HUES64 (cell line): ENCODE measurements around the gene FCMR.
A peak's percentile ranks its signal among the peaks of the same experiment; 100 is the strongest.

ENCODE experiments used
- H3K27ac ChIP-seq: 2 replicates; pipeline ENCODE4 v1.7.0; 2013; ENCODE audit warnings: low read depth, low read length, inconsistent platforms
- H3K27me3 ChIP-seq: 2 replicates; pipeline ENCODE4 v1.6.1; 2013; ENCODE audit warnings: mild to moderate bottlenecking, low read length; ENCODE audit not compliant: insufficient read depth
- H3K36me3 ChIP-seq: 2 replicates; pipeline ENCODE4 v1.6.1; 2013; ENCODE audit warnings: mild to moderate bottlenecking, low read length; ENCODE audit not compliant: insufficient read depth
- H3K4me1 ChIP-seq: 2 replicates; pipeline ENCODE4 v1.6.1; 2013; ENCODE audit warnings: mild to moderate bottlenecking, low read length, moderate library complexity; ENCODE audit not compliant: insufficient read depth
- H3K4me3 ChIP-seq: 2 replicates; pipeline ENCODE4 v1.5.1; 2013; ENCODE audit warnings: mild to moderate bottlenecking, low read length, moderate library complexity
- H3K9ac ChIP-seq: 2 replicates; pipeline ENCODE4 v1.6.1; 2013; ENCODE audit warnings: mild to moderate bottlenecking, low read depth, low read length
- H3K9me3 ChIP-seq: 2 replicates; pipeline ENCODE4 v1.6.1; 2013; ENCODE audit warnings: low read depth, low read length; ENCODE audit not compliant: insufficient read depth
- WGBS: fragments of 150-250, 120-280 bp; methylation state at CpG from one replicate; pipeline ENCODE4 v1.1.7; 2013; ENCODE audit warnings: missing lambda C conversion rate; 5-methylcytosine and 5-hydroxymethylcytosine counted together

Gene FCMR

DNA sequence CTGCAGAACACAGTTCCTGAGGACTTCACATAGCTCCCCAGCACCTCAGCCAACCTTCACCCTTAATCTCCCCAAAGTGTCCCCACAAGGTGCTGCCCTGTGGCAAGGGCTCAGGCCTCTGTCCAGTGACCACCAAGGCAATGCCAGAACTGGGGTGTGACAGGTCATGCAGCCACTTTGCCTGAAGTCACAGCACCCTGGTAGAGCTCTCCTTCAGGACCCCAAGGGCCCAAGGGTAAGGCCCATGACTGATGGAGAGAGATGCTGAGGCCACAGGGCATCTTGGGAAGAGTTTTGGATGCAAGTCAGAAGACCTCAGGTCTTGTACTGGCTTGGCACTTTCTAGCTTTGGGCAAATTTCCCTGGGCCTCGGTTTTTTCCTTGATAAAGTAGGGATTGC, 783 bp upstream of the FCMR start:
- Histone ChIP-seq H3K27ac (no peak overlapping the region), H3K4me3 (no peak overlapping the region), H3K27me3 (no peaks in the 10 kb centered on the region), H3K4me1 (no peaks in the 10 kb centered on the region), H3K36me3 (no peaks in the 10 kb centered on the region), H3K9me3 (no peaks in the 10 kb centered on the region), H3K9ac (no peak overlapping the region)
- WGBS, result 88% methylated on average over 1 of the region's 1 CpG

GRCh38 chr1:206918076-206918475, 3.7 kb downstream of the FCMR start:
- Histone ChIP-seq H3K9ac (no peak overlapping the region), H3K27me3 (no peaks in the 10 kb centered on the region; the same call in 1 of the 2 replicates), H3K4me1 (no peaks in the 10 kb centered on the region), H3K9me3 (no peaks in the 10 kb centered on the region), H3K27ac (no peak overlapping the region), H3K4me3 (no peak overlapping the region), H3K36me3 (no peaks in the 10 kb centered on the region)
- WGBS, result 89% methylated on average over 3 of the region's 3 CpGs

- 79% methylated on average over 8 of the region's 8 CpGs for WGBS
- Histone ChIP-seq H3K27ac (no peak overlapping the region), H3K4me1 (no peaks in the 10 kb centered on the region)
Observed at GRCh38 chr1:206916000-206916709, 5.6 kb downstream of the FCMR start.

DNA sequence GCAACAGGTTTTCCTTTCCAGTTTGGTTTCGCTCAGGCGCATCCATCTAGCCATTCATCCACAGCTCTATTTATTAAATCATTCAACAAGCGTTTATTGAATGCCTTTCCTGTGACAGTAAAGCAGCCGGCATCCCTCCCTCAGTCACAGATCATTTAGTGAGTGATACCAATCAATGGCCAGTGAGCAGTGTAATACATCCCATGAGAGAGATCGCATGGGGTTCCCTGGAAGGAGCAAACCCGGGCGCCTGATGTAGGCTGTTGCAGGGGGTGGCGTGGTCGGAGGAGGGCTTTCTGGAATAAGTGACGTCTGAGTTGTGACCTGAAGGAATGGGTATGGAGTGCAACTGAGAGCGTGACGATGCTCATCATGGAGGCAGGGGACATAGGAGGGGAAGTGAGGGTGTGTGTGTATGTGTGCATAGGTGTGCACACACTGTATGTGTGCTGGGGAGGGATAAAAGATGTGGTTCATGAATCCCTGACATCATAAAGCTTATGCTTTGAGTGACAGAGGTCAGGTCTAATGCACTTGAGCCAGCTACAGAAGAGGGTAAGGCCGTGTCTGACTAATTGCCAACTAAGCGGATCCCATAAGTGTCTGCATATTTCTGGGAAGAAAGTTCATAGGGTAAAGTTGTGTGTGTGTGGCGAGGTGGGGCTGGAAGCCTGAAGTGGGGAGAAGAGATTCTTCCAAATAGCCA, 6.6 kb downstream of the FCMR start:
- no peaks in the 10 kb centered on the region for H3K36me3 ChIP-seq
- WGBS, result 91% methylated on average over 15 of the region's 15 CpGs
- peaks cover 11% of the 10 kb centered on the region for H3K27me3 ChIP-seq
- H3K27ac ChIP-seq, result no peak overlapping the region
- H3K4me1 ChIP-seq, result no peaks in the 10 kb centered on the region
- H3K9ac ChIP-seq, result no peak overlapping the region
- H3K4me3 ChIP-seq, result no peak overlapping the region
- no peaks in the 10 kb centered on the region for H3K9me3 ChIP-seq

More at GRCh38 chr1:206916000-206916709, 5.6 kb downstream of the FCMR start:
- Histone ChIP-seq H3K9ac (no peak overlapping the region), H3K4me3 (no peak overlapping the region), H3K27me3 (peaks cover 3% of the 10 kb centered on the region; the same call in 1 of the 2 replicates), H3K36me3 (no peaks in the 10 kb centered on the region), H3K9me3 (no peaks in the 10 kb centered on the region)

DNA sequence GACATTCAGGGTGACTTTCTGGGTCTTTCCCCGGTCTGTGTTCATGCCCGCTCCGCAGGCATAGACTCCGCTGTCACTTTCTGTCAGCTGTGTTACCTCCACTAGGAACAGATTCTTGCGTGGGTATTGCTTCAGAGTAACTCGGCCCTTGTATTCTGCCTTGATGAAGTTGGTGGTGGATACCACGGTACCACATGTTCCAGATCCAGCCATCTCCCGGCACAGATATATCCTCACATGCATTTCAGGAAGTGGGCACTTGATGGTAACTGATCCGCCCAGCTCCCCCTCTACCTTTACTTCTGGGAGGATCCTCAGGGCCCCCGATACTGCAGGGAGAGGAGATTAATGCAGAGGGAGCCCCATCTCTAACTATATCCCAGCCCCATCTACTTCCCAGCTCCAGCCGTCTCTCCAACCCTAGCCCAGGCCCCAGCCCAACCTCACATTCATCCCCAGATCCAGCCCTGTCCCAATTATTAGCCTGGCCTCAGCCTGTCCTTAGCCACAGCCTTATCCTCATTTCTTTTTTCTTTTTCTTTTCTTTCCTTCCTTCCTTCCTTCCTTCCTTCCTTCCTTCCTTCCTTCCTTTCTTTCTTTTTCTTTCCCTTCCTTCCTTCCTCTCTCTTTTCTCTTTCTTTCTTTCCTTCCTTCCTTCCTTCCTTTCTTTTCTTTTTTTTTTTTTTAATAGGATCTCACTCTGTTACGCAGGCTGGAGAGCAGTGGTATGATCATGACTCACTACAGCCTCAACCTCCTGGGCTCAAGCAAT, 7.8 kb downstream of the FCMR start:
- Histone ChIP-seq H3K4me3 (no peak overlapping the region), H3K27me3 (peaks cover 23% of the 10 kb centered on the region), H3K36me3 (no peaks in the 10 kb centered on the region), H3K9ac (no peak overlapping the region), H3K27ac (no peak overlapping the region), H3K9me3 (no peaks in the 10 kb centered on the region), H3K4me1 (no peaks in the 10 kb centered on the region)
- 91% methylated on average over 11 of the region's 12 CpGs for WGBS

GRCh38 chr1:206912445-206913095, 9.2 kb downstream of the FCMR start:
- Histone ChIP-seq H3K27ac (no peak overlapping the region), H3K9ac (no peak overlapping the region), H3K27me3 (peaks cover 37% of the 10 kb centered on the region), H3K4me3 (no peak overlapping the region), H3K36me3 (no peaks in the 10 kb centered on the region), H3K9me3 (no peaks in the 10 kb centered on the region), H3K4me1 (peaks cover 3% of the 10 kb centered on the region; the same call in 1 of the 2 replicates)
- WGBS, result 33% methylated on average over 7 of the region's 7 CpGs

GRCh38 chr1:206911064-206911663, 10.6 kb downstream of the FCMR start:
- H3K27me3 ChIP-seq, result peaks cover 41% of the 10 kb centered on the region
- H3K4me1 ChIP-seq, result peaks cover 6% of the 10 kb centered on the region; the same call in 1 of the 2 replicates
- no peaks in the 10 kb centered on the region for H3K36me3 ChIP-seq
- no peaks in the 10 kb centered on the region for H3K9me3 ChIP-seq
- no CpG with 5 or more reads among the region's 1 CpG for WGBS
- no peak overlapping the region for H3K9ac ChIP-seq
- no peak overlapping the region for H3K4me3 ChIP-seq
- H3K27ac ChIP-seq, result no peak overlapping the region

- H3K36me3 ChIP-seq, result no peaks in the 10 kb centered on the region
- no peak overlapping the region for H3K27ac ChIP-seq
- H3K4me3 ChIP-seq, result peak overlapping the region; percentile 66
- H3K9me3 ChIP-seq, result no peaks in the 10 kb centered on the region
- H3K27me3 ChIP-seq, result peaks cover 41% of the 10 kb centered on the region
- H3K9ac ChIP-seq, result peak overlapping the region; percentile 30; the same call in 1 of the 2 replicates
- H3K4me1 ChIP-seq, result peaks cover 6% of the 10 kb centered on the region; the same call in 1 of the 2 replicates
- WGBS, result 18% methylated on average over 14 of the region's 14 CpGs
Observed at GRCh38 chr1:206909883-206910318, 11.8 kb downstream of the FCMR start.

GRCh38 chr1:206909161-206909882, 12.4 kb downstream of the FCMR start:
- Histone ChIP-seq H3K4me3 (peak overlapping the region; percentile 66), H3K9ac (peak overlapping the region; percentile 47), H3K27me3 (peaks cover 41% of the 10 kb centered on the region), H3K9me3 (no peaks in the 10 kb centered on the region), H3K4me1 (peaks cover 6% of the 10 kb centered on the region; the same call in 1 of the 2 replicates), H3K27ac (no peak overlapping the region), H3K36me3 (no peaks in the 10 kb centered on the region)
- under 1% methylated on average over 69 of the region's 69 CpGs for WGBS

DNA sequence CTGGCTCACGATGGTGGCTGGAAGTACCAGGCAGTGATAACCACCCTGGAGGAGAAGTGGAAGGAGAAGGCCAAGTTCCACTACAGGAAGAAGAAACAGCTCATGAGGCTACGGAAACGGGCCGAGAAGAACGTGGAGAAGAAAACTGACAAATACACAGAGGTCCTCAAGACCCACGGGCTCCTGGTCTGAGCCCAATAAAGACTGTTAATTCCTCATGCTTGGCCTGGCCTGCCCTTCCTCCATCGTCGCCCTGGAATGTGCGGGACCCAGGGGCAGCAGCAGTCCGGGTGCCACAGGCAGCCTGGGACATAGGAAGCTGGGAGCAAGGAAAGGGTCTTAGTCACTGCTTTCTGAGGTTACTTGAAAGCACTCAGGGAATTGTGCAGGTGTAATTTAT, 13.7 kb downstream of the FCMR start:
- Histone ChIP-seq H3K9me3 (no peaks in the 10 kb centered on the region), H3K27me3 (peaks cover 41% of the 10 kb centered on the region), H3K27ac (no peak overlapping the region), H3K36me3 (no peaks in the 10 kb centered on the region), H3K4me1 (peaks cover 6% of the 10 kb centered on the region; the same call in 1 of the 2 replicates), H3K9ac (no peak overlapping the region), H3K4me3 (no peak overlapping the region)
- WGBS, result 89% methylated on average over 10 of the region's 10 CpGs
